Suppressor macrophage treated with lipopolysaccharide for 1 hour (primary cell): ENCODE data around the gene PHIP.

Experiments used
- DNase-seq, 3 donors: peaks; one replicate each; pipeline ENCODE4 v3.0.0-alpha.2; 2020 to 2022

The PHIP gene

DNA sequence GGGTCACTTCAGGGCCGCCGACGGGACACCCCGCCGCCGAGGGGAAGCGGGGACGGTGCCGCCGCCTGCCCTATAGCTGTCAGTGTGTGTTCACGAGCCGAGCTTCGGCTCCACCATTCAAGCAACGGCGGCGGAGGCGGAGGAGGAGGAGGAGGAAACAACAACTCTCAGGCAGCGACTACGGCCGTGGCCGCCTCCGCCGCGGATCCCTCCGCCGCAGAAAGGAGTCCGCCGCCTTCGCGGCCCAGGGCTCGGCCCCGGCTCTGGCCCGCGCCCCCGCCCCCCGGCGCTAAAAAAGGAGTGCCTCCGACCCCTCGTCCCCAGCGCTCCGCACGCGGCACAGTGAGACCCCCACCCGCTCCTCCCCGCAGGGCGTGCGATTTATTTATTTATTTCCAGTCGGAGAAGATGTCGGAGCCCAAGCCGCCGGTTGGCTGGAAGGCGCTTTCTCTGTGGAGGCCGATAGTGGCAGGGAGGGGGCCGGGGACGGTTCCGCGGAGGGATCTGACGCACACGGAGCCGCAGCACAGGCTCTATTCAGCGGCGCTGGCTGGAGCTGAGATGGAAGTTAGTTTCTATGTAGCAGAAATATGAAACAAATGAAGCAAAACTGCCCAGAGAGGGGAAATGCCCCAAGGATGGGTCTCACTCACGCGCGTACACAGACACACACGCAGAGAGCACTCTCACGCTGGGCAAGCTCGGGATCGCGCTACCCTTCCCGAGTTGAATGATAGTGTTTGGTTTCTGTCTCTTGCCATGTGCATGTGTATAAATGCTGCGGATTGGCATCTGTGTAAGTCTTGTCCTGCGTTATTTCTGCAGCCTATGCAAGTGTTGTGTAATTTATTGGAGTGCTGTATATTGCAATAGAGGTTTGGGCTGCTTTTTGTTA, at the start of gene PHIP:
PHIP (minus strand) TSS at position 180 of the 895 bp plus-strand sequence. CDS start 186 bp downstream, outside the sequence.
- peak; percentile 95 to 96 (median 96) for DNase-seq

DNA sequence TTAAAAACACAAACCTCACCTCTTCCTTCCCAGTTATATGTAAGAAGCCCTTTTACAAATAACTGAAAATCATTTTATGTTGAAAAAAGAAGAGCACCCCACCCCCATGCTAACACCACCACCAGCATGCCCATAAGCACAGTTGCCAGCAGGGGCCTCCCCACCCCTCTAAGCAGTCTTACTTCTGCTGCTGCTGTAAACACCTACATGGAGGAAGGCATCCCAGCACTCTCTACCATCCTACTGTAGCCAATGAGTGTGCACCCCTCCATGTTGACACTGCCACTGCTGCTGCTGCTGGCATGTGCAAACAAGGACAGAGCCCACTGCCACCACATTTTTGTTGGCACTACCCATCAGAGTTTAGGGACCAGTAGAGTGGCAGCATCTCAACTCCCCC, 49.6 kb upstream of the PHIP start:
- no peak for DNase-seq

DNA sequence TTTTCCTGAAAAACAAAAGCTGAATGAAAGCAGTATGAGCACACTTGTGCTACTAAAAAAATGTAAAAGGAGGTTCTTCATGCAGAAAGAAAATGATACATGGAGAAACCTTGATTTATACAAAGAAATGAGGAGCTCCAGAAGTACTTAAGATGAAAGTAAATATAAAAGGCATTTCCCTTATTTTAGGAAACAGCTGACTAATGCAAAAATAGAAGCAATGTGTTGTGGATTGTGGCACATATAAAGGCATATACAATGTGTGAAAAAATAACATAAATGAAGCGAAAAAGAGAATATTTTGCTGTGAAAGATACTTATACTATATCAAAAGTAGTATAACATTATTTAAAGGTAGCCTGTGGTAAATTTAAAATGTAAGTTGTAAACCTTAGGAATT, 41.2 kb upstream of the PHIP start:
- no peak for DNase-seq

DNA sequence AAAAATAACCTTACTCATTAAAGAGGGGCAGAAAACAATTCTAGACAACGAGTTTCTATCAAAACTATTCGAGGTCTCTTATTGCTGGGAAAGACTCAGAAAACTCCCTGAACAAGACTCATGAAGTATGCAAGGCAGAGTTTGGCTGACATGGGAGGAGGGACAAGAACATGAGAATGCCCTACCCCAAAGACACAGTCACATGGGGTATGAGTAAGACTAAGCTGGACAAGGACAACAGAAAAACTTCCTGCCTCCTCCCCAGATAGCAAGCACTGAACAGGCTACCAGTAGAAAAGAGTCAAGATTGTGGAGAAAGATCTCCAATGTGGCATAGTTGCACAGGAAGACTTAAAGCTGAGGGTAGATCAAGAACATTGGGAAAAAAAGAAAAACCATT, 39.7 kb upstream of the PHIP start:
- DNase-seq: peak in 1 of 3 donors; percentile 1

DNA sequence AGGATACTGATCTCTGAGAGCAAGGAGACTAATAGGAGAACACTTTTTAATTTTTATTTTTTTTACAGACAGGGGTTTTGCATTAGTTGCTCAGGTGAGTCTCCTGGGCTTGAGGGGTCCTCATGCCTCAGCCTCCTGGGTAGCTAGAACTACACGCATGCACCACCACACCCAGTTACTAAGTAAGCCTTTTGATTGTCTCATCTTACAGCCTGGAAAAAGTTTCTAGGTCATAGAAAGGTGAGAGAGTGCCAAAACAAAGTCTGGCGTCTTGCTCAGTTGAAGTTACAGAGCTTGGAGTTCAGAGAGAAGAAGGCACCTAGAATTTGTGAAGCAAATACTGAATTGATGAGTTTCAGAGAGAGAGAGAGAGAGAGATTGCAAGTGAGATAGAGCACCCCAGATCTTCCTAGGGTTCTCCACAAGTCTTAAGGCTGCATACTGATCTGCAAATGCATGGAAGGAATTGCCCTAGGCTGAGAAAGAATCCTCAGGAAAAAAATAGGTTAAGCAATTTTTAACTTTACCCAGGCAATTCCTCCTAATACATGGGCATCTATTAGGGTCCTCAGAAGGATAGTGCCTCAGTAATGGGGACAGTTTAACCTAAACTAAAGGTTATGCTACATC, 37.6 kb upstream of the PHIP start:
- DNase-seq: no peak

DNA sequence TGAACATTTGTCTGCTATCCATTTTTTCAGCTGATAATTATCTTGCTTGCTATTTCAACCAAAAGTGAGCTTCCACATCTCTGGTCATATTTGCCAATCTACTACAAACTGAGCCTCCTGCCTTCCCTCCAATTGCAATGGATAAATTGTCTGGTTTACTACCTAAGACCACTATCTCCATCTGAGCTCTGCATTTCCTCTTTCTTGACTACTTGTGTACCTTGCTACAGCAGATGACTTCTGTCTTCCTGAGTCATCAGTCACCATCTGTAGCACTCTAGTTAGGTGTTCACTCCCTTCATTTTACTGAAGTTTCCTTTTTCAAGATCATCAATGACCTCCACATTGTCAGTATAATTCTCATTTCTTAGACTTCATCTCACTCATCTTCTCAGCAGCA, 33.5 kb upstream of the PHIP start:
- DNase-seq: no peak

DNA sequence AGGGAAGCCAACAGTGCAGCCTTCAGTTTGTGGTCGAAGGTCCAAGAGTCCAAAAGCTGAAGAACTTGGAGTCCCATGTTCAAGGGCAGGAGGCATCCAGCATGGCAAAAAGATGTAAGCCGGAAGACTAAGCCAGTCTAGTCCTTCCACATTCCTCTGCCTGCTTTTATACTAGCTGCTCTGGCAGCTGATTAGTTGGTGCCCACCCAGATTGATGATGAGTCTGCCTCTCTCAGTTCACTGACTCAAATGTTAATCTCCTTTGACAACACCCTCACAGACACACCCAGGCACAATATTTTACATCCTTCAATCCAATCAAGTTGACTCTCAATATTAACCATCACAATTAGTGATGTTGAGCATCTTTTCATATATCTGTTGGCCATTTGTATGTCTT, 23.1 kb upstream of the PHIP start:
- DNase-seq: no peak

DNA sequence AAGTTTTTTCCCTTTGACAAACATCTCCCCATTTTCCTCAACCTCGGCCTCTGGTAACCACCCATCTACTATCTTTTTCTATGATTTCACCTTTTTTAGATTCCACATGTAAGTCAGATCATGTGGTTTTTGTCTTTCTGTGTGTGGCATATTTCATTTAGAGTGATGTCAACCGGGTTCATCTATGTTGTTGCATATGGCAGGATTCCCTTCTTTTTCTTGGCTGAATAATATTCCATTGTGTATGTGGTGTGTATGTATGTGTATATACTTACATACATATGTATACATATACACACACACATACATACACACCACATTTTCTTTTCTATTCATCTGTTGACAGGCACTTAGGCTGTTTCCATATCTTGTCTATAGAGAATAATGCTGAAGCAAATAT, 22.2 kb upstream of the PHIP start:
- no peak for DNase-seq

DNA sequence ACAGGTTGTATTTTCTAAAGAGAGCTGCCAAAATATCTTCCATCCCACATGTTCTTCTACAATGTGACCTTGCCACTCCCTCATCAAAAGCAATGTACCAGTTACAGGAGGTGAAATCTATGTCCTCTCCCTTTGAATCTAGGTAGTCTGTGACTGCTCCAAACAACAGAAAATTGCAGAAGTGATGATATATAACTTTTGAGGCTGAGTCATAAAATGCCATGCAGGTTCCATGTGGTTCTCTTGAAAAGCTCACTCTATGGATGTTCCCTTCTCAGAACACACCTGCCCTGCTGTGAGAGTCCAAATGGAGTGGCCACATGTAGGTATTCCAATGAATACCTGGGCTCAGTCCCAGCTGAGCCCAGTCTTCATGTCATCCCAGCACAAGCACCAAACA, 16.9 kb upstream of the PHIP start:
- no peak for DNase-seq

DNA sequence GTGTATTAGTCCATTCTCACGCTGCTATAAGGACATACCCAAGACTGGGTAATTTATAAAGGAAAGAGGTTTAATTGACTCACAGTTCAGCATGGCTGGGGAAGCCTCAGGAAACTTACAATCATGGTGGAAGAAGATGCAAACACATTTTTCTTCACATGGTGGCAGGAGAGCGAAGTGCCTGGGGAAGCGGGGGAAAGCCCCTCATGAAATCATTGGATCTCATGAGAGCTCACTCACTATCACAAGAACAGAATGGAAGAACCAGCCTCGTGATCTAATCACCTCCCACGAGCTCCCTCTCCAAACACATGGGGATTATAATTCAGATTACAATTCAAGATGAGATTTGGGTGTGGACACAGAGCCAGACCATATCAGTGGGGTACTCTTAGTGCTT, 13.7 kb upstream of the PHIP start:
- peak; percentile 60 to 79 (median 67) for DNase-seq

DNA sequence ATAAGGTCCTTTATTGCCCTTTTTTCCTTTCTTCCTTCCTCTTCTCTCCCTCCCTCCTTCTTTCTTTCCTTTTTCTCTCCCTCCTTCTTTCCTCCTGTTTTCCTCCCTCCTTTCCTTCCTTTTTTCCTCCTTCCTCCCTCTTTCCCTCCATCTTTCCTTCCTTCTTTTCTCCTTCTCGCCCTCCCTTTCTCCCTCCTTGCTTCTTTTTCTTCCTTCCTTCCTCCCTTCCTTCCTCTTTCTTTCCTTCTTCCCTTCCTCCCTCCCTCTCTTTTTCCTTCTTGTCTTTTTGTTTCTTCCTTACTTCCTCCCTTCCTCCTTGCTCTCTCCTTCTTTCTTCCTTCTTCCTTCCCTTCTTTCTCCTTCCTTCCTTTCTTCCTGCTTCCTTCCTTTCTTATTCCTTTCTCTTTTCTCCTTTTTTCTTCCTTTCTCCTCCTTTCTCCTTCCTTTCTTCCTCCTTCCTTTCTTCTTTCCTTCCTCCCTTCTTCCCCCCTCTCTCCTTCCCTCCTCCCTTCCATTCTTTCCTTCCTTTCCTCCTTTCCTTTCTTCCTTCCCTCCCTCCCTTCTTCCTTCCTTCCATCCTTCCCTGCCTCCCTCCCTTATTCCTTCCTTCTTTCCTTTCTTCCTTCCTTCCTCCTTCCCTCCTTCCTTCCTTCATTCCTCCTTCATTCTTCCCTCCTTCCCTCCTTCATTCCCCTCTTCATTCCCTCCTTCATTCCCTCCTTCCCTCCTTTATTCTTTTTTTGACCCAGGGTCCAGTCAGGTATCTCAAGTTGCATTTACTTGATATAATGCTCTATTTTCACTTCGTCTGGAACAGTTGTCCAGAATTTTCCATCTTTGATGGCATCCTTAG, 11.7 kb upstream of the PHIP start:
- no peak for DNase-seq

DNA sequence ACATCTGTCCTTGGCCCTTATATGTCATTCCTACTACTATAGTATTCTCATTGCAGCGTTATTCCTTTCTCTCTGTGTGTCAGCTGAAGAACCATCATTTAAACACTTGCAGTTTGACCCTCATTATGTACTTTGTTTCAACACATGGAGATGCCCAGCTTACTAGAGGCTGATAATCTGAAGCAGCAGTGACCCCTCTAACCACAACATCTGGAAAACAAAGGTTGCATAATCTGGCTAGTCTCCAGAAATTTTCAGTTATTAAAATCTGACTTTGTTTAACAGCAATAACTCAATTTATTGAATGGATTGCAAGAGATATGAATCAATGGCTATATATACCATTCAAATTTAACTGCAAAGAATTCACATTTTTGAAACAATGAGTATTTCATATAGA, 6.6 kb upstream of the PHIP start:
- no peak for DNase-seq

DNA sequence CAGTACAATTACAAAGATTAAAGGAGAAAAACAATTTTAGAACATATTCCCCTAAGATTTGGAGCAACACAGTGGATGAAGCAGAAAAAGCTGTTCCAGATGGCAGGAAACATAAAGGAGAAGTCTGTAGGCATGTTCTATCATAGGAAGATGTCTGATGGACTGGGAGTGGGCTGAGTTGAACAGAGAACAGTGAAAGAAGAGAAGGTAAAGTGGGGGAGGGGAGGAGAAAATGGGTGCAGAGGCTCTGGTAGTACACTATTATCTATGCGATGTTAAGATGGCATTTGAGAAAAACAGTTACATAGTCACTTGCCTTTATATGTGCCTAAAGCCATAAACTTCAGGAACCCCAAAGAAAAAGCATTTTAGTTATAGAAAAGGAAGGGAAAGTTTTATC, 4.2 kb upstream of the PHIP start:
- no peak for DNase-seq

DNA sequence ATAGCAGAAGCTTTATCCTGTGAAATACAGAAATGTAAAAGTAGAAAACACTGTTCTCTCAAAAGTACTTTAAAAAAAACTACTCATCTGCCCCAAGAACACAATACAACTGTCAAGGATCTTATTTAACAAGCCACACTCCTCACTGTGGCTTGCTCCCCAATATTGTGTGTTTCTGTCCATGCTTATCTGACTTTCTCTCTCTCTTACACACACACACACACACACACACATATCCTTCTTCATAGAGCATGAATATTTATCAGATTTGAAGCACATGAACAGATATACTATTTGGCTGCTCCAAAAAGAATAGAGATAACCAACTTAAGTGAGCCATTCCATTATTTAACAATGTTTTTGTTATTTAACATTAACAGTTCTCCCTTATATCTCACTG, 3.6 kb upstream of the PHIP start:
- no peak for DNase-seq

DNA sequence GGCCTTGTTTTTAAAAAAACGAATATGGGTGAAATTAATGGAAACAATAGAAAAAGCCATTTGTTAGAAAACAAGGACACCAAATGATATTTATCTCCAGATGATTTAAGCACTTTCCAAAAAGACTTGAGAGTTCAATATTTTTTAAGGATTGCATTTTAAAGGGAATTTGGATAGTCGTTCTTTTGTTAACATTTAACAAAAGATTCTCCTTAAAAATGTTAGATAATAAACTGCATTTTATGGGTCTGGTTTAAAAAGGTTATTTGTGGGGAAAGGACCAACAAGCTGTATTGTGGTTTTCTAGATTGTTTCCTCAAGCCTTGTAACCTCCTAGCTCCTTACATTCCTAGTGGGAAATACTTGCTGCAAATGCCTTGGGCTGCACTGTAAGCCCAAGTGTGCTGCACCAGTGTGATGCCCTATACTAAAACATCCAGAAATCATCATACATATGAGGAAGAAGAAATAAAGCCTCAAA, 1.5 kb upstream of the PHIP start:
- DNase-seq: no peak

DNA sequence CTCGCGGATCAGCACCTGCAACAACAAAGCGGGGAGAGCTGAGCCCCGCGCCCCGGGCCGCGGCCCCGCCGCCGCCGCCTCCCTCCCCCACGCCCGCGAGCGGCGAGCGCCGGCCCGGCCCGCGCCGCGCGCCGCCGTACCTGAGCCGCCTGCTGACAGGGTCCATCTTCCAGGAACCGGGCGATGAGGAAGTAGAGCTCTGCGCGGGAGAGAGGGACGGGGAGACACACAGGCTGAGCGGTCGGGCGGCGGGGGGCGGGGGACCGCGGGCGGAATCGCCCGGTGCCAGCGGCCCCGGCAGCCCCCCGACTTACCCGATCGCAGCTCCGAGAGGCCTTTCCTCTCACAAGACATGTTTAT, 359 bp downstream of the PHIP start:
- DNase-seq: peak; percentile 66 to 80 (median 74)

DNA sequence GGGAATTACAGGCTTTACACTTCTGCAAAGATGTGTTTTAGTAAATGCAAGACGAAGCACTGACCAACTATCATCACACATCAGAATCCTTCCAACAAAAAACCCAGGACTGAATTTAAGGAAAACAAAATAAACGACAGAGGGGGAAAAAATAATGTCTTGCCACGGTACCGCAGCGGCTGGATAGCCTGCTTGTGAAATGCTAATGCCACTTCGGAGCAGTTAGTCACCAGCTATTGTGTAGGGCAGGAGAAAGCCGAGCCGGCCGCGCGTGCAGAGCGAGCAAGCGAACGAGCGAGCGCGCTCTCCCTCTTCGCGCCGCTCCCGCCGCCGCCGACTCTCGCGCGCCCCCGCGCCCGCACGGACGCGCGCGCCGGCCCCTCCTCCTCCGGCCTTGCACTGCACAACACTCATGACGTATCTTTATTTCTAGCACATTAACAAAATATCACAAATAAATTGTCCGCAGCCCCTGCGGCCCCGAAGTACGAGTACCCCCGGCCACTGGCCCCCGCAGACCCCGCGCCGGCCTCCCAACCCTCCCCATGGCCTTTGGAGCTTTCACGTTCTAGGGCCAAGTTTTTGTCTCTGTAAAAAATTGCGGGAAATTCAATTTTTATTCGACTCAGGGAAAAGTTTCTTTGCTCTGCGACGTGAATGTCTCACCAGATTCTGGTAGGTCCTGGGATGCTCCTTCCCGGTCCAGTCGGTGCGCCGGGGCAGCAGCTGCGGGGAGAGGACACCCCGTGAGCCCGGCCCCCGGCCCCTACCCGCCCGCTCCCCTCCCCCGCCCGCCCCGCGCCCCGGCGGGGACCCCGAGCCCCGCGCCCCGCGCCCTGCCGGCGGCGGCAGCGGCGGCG, 1.0 kb downstream of the PHIP start:
- peak; percentile 96 to 98 (median 97) for DNase-seq

DNA sequence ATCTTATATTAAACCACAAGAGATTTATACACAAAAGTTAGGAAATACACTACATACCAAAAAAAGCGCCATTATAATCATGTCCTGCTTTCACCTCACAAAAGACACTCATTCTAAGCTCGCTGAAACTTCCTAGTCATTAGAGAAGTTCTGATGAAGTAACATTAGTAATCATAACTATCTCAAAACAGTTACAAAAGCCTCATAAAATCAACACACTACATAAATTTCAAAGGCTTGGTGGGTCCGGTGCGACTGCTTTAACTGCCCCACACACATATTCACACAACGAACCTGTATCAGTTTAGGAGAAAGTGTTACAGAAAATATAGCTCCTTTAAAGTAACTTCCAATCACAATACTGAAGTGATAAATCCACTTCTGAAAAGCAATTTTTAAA, 1.9 kb downstream of the PHIP start:
- DNase-seq: peak; percentile 11 to 46 (median 33)

DNA sequence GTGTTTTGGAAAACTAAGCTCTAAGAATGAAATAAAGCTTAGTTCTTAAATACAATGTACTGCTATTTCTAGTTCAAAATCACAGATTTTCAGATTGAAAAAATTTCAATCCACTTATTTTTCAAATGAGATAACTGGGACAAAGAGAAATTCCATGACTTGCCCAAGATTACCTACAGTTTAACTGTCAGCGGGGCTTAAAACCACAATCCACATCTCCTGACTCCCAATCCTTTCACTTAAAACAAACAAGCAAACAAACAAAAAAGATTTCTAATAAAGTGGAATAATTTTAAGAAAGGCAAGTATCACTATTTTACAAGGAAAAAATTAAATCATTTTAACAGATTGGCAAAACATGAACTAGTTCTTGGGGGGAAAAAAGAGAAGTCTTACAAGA, 4.2 kb downstream of the PHIP start:
- DNase-seq: no peak

DNA sequence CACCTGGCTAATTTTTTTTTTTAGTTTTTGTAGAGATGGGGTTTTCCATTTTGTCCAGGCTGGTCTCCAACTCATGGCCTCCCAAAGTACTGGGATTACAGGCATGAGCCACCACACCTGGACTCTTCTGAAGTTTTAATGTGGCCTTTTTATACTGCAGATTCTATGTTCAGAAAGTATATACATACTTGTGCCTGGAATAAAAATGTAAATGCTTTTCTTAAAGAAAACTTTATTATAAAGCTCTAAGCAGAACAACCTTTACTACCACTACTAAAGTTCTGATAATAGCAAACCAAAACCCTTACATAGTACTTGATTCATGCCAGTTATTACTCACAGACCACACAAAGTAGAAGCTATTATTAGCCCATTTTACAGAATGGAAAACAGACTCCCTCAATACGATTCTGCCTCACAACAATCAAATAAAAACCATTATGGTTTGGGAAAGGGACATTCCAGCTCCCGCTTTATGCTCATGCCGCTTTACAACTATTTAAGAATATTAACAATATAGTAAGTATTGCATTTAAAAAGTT, 5.3 kb downstream of the PHIP start:
- DNase-seq: no peak

DNA sequence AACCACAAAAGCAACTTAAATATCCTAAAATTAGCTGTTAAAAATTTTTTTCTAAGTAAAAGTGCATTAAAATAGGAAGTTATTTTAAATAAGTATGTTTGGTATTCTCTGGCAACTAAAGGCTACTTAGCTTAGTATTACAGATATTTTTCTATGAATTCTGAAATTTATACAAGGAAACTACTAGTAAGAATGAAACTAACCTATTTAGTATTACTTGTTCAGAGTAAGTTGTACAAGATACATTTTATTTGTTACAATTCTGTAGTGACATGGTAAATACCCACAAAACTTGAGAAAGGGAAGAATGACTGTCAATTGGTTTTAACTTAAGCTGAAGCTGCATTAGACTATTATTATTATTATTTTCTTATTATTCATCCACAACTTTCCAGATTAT, 6.5 kb downstream of the PHIP start:
- no peak for DNase-seq

DNA sequence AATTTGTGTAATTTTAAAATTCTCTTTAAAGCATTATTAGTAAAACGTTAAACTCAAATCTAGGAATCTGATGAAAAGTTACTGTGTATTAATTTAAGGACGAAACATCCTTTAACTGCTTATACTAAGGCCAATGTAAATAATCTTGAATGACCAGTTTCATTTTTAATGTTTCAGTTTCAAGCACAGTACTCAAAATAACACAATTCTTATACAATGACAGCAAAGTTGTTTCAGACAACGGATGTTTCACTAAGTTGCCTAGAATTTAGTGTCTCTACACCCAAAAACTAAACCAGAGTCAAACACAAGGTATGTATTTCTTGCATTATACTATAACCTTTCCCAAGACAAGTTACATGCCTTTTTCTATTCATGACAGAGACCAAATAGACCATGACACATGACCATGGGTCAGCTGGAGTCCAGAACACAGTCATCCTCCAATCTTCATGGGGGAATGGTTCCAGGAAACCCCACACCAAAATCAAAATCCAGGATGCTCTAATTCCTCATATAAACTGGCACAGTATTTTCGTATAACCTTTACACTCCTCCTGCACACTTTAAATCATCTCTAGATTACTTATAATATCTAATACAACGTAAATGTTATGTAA, 7.7 kb downstream of the PHIP start:
- DNase-seq: peak; percentile 9 to 46 (median 35)
